ENCODE results near the gene MMS19.
"Not testable (repeated sequence)": the region's sequence is repeated elsewhere in the genome, so short reads cannot be mapped to it uniquely, and the experiment has no call there.

Gene MMS19

DNA sequence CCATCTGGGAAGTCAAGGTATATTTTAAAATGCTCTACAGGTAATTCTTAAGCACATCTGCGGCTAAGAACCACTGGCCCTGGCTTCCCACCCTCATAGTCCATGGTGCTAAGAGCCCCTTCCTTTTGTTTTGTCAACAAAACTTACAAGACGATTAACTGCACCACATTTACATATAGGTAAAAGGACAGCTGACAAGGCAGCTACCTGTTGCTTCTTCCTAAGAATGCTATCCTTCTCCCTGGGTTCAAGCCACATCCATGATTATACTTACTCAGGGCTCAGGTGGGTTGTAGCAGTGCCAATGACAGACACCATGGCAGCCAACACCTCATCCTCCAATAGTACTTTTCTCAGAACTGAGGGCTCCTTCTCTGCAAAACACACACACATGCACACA lies 35.9 kb downstream of the MMS19 start:
- DNase-seq (ENCODE audit: low read depth), result no peak

DNA sequence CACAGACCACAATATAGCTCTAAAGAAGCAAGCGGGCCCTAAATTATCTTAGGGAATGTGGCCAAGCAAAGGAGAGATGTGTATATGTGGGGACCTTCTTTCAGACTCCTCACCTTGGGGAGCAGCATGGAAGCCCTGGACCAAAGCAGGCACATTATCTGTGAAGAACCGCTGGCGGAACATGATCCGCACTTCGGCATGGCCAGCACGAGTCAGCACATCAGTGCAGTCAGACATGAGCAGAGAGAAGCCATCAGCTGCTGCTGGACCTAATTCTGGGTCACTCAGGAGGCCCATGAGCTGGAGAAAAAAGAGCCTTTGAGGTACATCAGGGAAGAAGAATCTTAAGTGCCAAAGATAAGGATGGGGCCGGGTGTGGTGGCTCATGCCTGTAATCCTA lies 38.3 kb downstream of the MMS19 start:
- no peak for DNase-seq (ENCODE audit: low read depth)

DNA sequence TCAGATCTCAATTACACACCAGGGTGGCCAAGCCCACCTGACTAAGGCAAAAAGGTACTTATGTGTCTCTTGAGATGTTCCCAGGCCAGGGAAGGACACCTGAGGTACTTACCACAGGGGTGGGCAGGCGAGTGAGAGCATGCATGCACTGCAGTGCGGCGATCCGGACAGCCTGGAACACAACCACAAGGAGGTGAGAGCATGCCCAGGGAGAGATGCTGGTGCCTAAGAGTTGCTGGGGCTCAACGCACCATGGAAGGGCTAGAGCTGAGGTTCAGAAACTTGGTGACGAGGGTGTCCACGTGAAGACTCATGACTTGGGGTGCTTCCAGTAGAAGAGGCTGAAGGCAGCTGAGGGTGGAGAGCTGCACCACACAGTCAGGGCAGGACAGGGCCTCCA lies 39.1 kb downstream of the MMS19 start:
- no peak for DNase-seq (ENCODE audit: low read depth)

DNA sequence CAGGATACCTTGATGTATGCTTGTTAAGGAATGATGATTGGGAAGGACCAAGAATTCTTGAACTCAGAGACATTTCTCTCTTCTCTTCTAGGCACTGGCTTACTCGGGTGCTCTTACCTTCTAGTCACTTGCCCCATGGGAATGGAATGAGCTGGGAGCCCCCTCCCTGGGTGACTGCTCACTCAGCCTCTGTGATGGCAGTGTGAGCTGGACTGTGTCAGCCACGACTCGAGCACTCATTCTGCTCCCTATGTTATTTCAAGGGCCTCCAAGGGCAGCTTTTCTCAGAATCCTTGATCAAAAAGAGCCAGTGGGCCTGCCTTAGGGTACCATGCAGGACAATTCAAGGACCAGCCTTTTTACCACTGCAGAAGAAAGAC lies 41.5 kb downstream of the MMS19 start:
- no peak for DNase-seq (ENCODE audit: low read depth)

DNA sequence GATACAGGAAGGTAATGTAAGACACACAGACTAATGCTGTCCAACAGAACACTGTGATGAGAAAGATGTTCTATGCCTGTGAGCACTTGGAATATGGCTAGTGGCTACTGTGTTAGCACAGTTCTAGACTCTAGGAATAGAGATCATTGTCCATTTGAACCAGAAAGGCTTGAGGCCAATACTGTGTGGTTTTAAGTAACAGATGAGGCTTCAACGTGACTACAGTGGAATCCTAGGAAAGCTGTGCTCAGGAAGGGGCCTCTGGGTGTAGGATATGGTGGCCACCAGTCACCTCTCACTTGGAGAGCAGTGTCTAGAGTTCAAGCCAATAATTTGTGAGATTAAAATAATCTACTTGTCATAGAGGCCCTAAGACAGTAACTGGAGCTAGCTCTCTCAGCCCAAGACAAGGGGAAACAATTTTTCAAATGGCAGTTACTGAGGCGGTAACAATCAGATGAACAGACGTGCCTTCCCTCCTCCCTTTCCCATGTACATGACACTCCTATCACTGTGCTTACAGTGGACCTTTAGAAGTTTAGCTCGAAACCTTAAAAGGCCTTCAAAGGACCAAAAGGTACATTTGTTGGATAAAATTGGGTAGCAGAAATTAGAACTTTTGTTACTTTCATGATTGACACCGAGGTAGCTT lies 42.1 kb downstream of the MMS19 start:
- DNase-seq (ENCODE audit: low read depth), result no peak

DNA sequence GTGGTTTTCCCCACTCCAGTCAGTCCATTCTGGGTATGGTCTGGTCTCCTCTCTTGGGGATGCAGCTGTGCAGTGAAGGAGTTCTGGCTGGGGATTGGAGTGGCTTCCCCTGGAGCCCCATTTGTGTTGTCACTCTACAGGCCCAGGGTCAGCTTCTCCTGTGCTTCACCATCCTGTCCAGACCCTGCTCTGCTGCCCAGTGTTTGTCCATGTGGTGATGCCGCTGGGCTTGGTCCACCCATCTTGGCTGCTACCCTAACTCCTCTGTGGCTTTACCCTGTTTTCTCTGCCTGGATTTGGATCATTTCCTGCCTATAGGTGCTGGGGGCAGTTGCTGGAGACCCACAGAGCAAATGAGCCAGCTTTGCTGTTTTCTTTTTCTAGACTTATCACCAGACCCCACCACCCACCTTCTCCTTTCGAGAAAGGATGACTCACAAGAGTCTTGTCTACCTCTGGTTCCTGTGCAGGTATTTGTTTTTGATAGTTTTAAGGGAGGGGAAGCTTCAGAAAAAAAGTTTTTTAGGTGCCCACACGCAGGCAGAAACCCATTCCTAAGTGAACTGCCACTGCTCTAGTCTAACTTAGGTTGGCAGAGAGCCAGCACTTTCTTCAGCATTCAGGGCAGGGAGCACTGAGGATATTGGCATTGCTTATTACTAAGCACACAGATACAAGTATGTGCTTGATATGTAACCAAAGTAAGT lies 43.7 kb downstream of the MMS19 start:
- DNase-seq (ENCODE audit: low read depth), result peak; percentile 30

DNA sequence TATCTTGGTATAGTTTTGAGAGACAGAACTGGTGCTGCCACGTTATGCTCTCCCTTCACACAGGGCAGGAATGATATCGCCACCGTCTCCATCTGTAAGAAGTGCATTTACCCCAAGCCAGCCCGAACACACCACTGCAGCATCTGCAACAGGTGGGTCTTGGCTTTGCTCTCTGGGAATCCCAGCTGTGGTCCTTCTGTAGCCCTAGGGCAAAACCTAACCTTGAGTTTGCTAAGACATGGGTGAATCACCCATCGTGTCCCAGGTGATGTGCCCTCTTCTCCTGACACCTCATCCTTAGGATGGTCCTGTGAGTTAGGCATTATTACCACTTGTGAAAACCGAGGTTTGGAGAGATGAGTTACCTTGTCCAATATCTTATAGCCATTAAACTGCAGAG lies 45.9 kb downstream of the MMS19 start:
- no peak for DNase-seq (ENCODE audit: low read depth)

DNA sequence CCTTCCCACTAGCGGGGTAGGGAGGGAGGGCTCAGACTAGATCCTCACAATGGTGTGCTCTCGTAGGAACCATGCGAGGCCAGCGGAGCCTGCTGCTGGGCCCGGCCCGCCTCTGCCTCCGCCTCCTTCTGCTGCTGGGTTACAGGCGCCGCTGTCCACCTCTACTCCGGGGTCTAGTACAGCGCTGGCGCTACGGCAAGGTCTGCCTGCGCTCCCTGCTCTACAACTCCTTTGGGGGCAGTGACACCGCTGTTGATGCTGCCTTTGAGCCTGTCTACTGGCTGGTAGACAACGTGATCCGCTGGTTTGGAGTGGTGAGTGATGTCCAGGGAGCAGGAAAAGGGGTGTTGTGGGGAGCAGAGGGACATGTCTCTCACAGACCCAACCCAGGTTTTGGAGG lies 46.6 kb downstream of the MMS19 start:
- DNase-seq (ENCODE audit: low read depth), result no peak

DNA sequence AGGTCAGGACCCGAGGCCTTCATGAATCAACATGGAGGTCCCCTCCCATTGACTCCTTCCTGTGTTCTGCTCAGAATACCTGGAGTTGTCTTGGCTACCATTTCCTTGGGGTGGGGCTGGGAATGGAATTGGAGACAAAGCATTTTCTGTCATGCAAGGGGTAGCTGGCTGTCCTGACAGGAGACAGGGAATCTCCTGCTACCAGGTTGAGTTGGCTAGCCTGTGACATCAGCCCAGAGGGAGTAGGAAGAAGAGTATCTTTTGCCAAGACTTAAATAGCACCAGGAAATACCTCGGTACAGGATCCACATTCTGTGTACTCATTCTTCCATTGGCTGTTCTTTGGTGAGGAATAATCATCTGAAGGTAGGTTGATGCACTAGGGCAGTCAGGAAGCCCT lies 47.4 kb downstream of the MMS19 start:
- peak; percentile 15 for DNase-seq (ENCODE audit: low read depth)

DNA sequence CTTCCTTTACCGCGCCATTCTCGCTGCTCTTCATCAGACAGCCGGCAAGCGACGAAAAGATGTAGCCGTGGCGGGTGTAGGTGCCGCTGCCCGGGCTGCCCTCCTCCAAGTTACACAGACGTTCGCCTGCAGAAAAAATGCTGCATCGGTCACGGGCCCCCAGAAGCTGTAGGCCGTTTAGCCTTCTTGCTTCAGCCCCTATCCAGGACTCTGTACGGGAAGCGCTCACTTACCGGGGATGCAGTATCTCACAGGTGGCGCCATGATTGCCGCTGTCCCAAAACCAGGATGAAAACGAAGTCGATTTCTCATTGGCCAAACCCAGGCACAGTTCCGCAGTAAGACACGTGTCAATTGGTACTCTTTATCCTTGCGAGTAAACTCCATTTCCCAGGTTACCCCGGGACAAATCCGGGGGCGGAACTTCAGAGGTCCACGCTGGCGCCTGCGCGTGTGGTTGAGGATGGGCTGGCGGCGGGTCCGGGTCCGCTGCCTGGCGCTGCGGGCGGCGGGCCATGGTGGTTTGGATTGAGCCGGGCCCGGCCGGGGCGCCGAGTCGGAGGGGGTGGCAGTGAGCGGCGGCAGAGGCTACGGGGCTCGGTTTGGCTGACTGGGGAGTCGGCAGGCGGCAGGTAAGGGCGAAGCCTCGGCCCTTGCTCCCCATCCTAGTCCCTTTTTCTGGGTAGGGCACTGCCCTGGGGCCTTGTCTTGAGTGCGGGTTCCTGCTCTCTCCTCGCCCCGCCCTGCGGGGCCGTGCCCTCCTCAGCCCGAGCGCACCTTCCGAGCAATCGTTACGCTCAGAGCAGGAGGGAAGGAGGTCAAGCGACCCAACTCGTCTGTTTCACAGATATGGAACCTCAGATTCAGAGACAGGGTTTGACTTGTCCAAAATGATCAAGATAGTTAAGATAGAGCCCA lies 52.2 kb downstream of the MMS19 start, which contains the start of the genes EXOSC1 and ZDHHC16:
Gene EXOSC1 (minus strand): TSS at position 285 of the 918 bp plus-strand sequence. CDS start 21 bp downstream, at position 264.
Gene ZDHHC16 (plus strand): TSS at position 454 of the 918 bp plus-strand sequence. CDS start 5,501 bp downstream, outside the sequence.
- DNase-seq (ENCODE audit: low read depth), result peak; percentile 97

DNA sequence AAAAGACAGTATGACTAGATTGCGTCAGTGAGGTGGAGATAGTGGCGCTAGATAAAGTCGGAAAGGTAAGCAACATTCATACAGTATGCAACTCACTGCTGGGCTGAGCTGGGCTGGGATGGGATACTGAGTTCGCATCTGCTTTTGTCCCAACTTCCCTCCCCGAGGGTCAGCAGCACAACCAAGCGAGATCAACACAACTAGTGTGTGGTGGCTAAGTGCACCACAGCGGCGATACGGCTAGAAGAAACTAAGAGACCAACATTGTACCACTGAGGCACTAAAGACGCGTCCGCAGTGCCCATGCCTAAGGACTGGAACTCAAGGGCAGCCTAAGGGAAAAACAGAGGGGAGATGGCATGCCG lies 52.9 kb downstream of the MMS19 start:
- no peak for DNase-seq (ENCODE audit: low read depth)

DNA sequence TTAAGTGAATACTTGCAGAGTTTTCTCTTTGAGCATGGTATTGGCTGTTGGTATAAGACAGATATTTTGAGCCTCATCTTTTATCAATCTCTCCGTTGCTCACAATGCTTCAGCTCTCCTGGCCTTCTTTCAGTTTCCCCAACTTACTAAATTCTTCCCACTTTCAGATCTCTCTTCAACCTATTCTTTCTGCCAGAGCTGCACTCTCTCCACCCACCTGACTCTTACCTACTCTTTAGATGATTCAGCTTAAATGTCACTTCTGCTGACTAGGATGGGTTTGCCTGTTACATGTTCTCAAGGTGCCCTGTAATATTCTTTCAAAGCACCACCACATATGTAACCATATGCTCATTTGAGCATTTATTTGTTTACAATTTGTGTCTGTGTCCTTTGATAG lies 54.0 kb downstream of the MMS19 start:
- DNase-seq (ENCODE audit: low read depth), result no peak

DNA sequence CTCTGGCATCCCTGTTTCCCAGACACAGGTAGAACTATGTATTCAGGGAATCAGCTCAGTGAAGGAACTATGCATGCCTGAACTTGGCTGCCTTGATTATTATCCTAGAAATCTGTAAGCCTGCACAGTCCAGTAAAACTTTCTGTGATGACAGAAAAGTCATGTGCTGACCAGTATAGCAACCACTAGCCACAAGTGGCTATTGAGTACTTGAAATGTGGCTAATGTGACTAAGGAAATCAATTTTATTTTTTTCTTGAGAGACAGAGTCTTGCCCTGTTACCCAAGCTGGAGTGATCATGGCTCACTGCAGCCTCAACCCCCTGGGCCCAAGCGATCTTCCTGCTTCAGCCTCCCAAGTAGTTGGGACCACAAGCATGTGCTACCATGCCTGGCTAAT lies 55.9 kb downstream of the MMS19 start:
- no peak for DNase-seq (ENCODE audit: low read depth)

DNA sequence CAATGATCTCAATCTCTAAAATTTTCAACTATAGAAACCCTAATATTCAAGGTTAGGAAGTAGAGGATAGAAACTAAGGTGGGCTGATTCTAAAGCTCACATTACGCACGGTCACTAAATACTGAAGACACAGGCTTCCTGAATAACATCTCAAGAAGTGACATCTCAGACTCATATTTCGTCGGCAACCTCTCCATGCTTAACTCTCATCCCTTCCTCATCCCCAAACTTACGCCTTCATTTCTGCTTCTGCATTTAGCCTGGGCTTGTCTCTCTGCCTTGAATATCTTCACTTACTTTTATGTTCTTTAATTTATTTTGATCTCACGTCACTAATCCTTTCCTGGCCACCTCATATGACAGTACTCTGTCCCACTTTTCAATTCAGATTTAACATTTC lies 63.0 kb downstream of the MMS19 start:
- no peak for DNase-seq (ENCODE audit: low read depth)

DNA sequence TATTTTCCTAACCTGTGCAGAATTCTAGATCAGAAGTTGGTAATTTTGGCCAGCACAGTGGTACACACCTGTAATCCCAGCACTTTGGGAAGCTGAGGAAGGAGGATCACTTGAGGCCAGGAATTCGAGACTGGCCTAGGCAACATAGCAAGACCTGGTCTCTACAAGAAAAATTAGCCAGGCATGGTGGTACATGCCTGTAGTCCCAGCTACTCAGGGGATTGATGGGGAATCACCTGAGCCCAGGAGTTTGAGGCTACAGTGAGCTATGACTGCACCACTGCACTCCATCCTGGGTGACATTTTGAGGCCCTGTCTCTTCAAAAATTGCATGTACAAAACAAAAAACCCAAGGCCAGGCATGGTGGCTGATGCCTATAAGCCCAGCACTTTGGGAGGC lies 63.7 kb downstream of the MMS19 start:
- no peak for DNase-seq (ENCODE audit: low read depth)

DNA sequence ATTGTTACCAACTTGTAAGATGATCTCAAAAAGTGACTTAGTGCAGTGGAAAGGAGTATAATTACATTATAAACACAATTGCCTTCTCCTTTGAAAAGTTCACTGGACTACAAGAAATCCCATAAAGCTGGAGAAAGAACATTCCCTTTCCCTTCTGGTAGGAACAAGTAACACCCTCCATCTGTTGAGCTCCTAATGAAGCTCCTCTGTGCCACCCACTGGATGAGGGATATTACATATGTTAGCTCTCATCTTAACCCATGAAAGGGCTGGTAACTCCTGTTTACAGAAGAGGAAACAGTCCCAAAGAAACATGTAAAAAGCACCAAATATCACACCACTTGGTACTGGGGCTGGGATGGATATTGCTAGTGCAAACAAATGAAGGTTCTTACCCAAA lies 64.2 kb downstream of the MMS19 start:
- DNase-seq (ENCODE audit: low read depth), result no peak

DNA sequence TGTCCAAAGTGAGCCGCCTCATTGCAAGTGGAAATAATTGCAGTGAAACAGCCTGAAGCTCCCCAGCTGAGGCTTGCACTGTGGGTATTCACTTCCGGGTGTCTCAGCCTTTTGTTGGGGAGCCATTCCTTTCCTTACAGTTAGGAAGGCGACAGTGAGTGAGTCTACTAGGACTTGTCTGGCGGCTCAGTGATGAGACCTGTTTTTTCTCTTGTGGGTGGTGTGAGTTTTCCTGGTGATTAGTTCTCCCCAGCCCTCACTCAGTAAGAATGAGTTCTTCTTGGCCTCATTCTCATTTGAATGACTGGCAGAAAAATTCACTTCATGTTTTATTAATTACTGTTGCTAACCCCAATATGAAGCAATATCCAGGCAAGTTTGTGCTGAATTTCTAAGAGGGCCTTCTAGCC lies 69.6 kb downstream of the MMS19 start:
- DNase-seq (ENCODE audit: low read depth), result peak; percentile 47

DNA sequence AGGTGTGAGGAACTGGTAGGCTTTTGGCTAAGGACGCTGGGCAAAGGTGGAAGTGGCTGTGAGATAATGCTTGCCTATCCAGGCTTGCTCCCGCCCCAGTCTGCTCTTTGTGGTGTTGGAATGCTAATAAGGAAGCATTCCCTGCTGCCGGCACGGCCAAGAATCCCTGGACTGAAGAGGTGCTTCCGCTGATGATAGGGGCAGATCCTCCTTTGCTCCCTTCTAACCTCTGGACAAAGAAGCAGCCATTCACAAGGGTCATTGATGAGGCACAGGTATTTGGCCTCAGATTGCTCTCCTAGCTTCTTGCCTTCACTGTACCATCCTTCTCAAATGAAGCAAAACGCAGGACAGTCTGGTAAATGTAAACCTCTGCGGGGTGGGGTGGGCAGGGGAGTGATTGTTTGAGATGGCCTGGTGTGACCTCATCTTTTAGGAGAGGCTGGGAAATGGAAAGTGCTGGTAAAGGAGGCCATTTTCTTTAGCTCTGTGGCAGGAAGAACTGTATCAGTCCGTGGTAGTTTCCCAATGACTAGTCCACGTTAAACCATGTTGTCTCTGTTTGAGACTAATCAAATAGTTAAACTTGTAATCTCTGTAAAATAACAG lies 70.5 kb downstream of the MMS19 start:
- DNase-seq (ENCODE audit: low read depth), result peak; percentile 72

DNA sequence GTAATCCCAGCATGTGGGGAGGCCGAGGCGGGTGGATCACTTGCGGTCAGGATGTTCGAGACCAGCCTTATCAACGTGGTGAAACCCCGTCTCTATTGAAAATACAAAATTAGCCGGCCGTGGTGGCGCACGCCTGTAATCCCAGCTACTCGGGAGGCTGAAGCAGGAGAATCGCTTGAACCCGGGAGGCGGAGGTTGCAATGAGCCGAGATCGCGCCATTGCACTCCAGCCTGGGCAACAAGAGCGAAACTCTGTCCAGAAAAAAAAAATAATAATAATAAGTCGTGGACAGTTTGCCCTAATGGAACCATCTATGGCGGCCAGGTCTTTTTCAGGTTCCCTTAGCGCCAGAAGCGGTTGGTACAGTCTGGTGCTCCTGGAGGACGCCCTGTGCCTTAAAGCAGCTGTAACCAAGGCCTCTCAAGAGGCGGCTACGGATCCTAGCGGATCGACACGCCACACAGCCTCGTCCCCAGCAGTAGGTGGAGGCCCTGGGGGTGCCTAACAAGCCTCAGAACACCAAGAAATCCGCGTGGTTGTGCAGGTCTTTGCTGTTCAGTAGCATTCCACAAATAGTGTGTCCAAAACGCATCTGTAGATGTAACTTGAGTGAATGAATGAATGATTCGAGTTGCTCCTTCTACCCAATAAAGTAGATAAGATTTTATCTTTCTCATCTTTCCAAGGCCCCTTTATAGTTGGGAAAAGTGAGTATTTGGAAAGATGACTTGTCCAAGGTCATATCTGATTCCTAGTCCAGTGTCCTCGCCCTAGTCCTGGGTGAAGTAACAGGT lies 71.2 kb downstream of the MMS19 start:
- DNase-seq (ENCODE audit: low read depth), result peak; percentile 33

DNA sequence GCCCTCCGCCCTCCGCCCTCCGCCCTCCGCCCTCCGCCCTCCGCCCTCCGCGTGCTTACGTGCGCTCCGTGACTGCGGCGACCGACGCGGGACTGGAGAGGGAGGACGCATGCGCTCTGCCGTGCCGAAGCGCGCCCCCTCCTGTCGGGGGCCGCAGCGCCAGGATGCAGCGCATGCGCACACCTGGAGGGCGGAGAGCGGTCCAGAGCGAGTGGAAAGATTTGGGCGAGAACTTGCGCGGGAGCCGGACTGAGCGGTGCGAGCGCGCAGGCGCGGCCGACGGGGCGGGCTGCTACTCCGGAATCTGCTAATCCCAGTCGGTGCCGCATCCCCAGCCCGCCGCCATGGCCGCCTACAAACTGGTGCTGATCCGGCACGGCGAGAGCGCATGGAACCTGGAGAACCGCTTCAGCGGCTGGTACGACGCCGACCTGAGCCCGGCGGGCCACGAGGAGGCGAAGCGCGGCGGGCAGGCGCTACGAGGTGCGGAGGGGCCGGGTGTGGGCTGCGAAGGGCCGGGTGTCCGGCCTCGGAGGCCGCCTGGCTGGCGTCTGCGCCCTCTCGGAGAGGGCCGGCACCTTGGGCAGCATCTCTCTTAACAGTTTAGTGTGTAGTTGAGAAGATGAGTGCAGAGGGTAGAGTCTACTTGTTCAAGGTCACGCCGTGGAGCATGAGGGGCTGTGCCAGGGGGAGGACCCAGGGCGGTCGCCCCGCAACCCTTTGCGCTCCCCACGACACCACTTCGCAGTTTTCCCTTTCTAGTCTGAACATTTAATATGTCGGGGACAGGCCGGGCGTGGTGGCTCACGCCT lies 72.1 kb downstream of the MMS19 start, which contains the start of gene PGAM1:
Gene PGAM1 (plus strand): TSS at position 228 of the 812 bp plus-strand sequence. CDS start 117 bp downstream, at position 345.
- peak; percentile 96 for DNase-seq (ENCODE audit: low read depth)

DNA sequence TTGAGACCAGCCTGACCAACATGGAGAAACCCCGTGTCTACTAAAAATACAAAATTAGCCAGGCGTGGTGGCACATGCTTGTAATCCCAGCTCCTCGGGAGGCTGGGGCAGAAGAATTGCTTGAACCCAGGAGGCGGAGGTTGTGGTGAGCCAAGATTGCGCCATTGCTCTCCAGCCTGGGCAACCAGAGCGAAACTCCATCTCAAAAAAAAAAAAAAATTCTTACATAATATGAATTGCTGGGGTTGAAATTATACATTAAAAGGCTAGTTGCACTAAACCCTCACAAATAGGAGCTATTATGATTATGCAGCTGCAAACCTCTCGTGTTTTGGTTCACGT lies 74.5 kb downstream of the MMS19 start:
- not testable (repeated sequence) for DNase-seq (ENCODE audit: low read depth)
